ENCODE results near the gene NCOA6.
"Not testable (repeated sequence)": the region's sequence is repeated elsewhere in the genome, so short reads cannot be mapped to it uniquely, and the experiment has no call there.

Gene NCOA6

GRCh38 chr20:34717230-34718095 lies 108.0 kb downstream of the NCOA6 start:
- DNase-seq = no peak

GRCh38 chr20:34716921-34717229 lies 108.6 kb downstream of the NCOA6 start:
- no peak for DNase-seq

GRCh38 chr20:34715384-34715783 lies 110.1 kb downstream of the NCOA6 start:
- DNase-seq = no peak

GRCh38 chr20:34713944-34714515 lies 111.4 kb downstream of the NCOA6 start:
- not testable (repeated sequence) for DNase-seq

- DNase-seq = no peak
These were observed 112.1 kb downstream of the NCOA6 start for GRCh38 chr20:34713194-34713943.

GRCh38 chr20:34712525-34713192 lies 112.8 kb downstream of the NCOA6 start:
- no peak for DNase-seq

GRCh38 chr20:34711813-34712430 lies 113.5 kb downstream of the NCOA6 start:
- no peak for DNase-seq

- no peak for DNase-seq
These were observed 114.4 kb downstream of the NCOA6 start for GRCh38 chr20:34710861-34711574.

- no peak for DNase-seq
These were observed 114.9 kb downstream of the NCOA6 start for GRCh38 chr20:34710568-34710839.

GRCh38 chr20:34709831-34710567 lies 115.5 kb downstream of the NCOA6 start:
- DNase-seq = peak; percentile 65

GRCh38 chr20:34709044-34709830 lies 116.2 kb downstream of the NCOA6 start:
- peak; percentile 92 for DNase-seq

- DNase-seq = peak; percentile 68
These were observed 116.8 kb downstream of the NCOA6 start for GRCh38 chr20:34708621-34709043.

- DNase-seq = no peak
These were observed 118.3 kb downstream of the NCOA6 start for GRCh38 chr20:34706912-34707784.

- DNase-seq = no peak
These were observed 119.1 kb downstream of the NCOA6 start for GRCh38 chr20:34706302-34706875.

GRCh38 chr20:34705397-34706301 lies 119.8 kb downstream of the NCOA6 start:
- no peak for DNase-seq

GRCh38 chr20:34705008-34705396 lies 120.4 kb downstream of the NCOA6 start:
- no peak for DNase-seq

GRCh38 chr20:34704177-34705007 lies 121.1 kb downstream of the NCOA6 start, which contains the start of gene TP53INP2:
TSS of gene TP53INP2 (plus strand) at chr20:34704344. CDS start at chr20:34708740, 4,396 bp downstream.
- peak; percentile 95 for DNase-seq

Measured in NCI-H2171 (cell line).